HG03520 (cell line): ENCODE measurements around the gene PANX2.
"Not testable (repeated sequence)": the region's sequence is repeated elsewhere in the genome, so short reads cannot be mapped to it uniquely, and the experiment has no call there.

ENCODE experiments used
- ATAC-seq: cut with Tn5 transposase; IDR thresholded peaks from one replicate; pipeline ENCODE4 v1.9.1; 2021; ENCODE audit warnings: mild to moderate bottlenecking, moderate library complexity; ENCODE audit not compliant: unreplicated experiment

Gene PANX2

DNA sequence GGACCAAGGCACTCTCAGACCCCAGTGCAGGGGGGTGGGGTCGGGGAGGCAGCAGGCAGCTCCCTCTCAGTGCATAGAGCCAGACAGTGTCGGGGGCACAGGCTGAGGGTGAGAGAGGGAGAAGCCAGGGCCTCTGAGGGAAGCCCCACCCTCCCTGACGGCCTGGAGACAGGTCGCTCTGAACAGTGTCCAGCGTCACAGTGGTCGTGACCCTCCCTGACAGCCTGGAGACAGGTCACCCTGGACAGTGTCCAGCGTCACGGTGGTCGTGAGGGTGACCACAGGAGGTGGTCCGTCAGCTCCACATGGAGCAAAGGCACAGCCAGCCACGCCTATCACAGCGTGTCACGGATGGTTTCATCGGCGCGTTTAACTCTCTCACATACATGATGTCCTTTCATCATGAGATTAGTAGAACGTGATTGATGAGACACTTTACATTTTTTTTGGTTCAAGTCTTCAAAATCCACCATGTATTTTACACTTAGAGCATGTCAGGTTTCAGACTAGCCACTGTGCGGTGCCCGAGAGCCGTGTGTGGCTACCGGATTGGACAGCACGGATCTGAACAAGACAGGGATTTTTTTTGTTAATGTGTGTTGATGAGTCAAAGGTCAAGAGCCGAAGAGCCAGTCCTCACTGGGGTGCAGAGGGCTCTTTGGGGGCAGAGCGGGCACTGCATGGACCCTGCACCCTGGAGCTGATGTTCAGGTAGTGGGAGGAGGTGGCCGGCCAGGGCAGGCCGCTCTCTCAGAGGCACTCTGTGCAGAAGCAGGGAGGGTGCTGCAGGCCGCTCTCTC is 23.9 kb upstream of the PANX2 start:
- no peak for ATAC-seq

DNA sequence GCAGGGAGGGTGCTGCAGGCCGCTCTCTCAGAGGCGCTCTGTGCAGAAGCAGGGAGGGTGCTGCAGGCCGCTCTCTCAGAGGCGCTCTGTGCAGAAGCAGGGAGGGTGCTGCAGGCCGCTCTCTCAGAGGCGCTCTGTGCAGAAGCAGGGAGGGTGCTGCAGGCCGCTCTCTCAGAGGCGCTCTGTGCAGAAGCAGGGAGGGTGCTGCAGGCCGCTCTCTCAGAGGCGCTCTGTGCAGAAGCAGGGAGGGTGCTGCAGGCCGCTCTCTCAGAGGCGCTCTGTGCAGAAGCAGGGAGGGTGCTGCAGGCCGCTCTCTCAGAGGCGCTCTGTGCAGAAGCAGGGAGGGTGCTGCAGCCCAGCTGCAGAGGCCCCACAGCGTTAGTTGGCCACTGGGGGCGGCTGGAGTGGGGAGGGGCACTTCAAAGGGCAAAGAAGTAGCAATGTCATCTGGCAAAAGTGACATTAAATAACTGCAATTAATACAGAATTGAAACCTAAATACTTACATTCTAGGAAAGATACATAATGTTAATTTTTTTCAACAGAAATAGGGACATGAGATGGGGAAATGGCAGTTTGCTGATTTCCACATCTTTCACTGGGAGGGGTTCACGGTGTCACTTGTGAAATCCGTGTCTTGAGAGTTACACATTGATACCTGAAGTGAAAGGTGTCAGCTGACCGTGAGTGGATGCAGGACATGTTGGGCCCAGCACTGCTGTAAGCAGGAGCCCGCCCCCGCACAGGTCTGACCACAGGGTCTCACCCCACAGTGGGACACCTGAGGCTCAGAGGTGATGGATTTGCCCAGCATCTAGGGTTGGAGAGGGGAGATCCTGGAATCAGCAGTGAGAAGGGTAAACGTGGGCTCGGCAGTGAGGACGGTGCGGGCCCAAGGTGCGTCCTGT is 23.0 kb upstream of the PANX2 start:
- not testable (repeated sequence) for ATAC-seq

DNA sequence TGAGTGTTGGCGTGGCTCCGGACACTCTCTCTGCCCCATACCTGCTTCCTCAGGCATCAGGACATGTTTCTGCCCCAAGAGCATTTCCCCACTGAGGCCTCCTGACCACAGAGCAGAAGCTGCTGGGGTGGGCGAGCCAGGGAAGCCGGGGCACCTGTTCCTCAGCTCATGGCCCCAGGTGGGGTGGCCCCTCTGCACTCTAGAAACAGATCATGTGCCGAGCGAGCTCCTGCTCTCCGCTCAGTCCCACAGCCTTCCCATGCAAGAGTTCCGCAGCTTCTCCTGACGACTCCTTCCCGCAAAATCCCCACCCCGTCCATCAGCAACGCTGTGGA is 22.4 kb upstream of the PANX2 start:
- ATAC-seq = no peak

DNA sequence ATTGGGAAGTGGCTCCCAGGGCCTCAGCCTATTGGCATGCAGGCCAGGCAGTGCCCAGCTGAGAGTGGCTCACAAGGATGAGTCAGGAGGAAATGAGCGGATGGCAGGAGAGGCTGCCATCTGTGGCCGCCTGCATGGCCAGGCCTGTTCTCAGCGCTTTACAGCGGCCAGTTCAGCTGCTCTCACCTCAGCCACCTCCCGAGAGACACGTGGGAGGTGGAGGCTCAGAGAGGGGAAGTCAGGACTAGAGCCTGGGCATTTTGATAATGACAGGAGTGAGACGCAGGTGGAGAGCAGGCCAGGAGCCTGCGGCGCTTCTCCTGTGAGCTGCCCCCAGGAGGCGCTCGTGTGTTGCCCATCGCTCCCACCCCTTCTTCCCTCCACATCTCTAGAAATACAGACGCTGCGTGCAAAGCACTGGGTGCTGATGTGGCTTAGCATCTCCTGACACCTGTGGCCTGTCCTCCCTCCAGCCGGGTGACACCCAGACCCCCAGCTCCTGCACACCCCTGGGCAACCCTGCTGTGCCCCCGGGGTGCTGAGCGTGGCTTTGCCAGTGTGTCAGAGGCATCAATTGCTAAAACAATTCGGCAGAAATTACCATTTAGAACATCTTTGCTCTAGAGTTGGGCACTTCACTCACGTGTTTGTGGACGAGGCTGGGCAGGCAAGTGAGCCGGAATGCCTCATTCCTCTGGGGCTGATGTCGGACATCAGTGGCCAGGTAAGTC is 21.4 kb upstream of the PANX2 start:
- no peak for ATAC-seq

DNA sequence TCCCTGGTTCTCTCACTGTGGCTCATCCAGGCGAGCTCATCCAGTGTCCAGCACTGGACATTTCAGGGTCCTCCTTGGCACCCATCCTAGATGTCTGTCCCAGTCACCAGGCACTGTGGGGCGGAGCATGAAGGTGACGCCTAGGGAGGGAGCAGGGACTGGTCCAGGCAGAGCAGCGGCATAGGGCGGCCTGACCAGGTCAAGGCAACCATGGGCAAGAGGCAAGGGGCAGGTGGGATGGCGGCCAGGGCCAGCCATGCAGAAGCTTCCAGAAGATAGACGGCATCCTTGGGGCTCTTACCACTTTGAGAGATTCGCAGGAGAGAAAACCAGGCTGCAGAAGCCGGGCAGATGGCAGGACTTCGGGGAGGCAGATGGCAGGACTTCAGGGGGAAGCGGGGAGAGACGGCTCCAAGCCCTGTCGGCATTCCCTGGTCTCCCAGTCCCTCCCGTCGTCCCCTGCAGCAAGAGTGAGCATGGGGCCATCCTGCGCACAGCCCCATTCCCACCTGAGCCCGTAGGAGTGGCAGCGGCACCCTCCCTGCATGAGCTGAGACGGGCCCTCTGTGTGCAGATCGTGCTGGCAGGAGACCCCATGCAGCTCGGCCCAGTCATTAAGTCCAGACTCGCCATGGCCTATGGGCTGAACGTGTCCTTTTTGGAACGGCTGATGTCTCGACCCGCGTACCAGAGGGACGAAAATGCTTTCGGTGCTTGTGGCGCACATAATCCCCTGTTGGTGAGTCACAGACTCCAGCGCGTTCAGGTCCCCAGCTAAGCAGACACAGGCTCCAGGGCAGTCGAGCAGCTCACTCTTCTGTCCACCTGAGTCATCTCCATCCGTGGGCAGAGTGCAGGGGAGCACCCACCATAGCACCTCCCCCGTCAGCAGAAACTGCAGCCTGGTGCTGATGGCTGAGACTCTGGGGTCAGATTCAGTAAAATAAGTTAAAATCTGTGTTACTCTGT is 20.1 kb upstream of the PANX2 start:
- no peak for ATAC-seq

DNA sequence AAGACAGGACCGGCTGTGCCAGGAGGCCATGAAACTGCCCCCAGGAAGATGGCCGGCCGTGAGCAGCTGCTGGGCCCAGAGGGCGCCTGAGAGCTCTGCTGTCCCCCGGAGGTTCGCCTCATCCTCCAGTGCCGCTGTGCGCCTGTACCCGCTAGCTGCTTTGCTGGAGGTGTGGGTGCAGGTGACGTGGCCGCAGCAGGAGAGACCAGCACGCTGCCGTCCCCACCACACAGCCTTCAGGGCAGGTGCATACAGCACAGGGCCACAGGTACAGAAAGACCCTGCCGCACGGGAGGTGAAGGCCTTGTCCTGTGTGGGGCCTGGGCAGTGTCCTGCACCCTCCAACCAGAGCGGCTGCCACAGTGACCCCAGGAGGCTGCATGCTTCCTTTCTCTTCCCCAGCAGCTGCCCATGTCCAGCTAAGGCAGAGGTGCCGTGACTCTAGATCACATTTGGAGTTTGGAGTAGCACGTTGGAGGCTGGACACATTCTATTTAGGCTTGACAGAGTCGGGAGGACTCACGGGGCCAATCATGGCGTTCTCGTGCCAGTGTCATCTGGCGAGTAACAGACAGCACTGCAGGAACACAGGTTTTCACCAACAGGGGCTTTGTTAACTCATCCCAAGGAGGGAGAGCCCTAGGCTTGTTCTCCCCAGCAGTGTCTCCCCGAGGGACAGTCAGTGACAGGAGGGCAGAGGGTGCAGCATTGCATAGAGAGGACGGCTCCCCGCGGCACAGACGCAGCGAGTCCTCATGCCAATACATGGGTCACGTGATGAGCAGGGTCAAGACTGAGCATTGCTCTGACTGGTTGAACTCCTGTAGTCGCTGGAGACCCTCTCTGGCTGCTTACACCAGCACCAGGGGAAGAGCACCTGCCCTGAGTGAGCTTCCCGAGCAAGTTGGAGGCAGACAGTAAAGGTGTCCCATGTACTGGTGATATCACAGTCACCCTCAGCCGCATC is 18.7 kb upstream of the PANX2 start:
- no peak for ATAC-seq

DNA sequence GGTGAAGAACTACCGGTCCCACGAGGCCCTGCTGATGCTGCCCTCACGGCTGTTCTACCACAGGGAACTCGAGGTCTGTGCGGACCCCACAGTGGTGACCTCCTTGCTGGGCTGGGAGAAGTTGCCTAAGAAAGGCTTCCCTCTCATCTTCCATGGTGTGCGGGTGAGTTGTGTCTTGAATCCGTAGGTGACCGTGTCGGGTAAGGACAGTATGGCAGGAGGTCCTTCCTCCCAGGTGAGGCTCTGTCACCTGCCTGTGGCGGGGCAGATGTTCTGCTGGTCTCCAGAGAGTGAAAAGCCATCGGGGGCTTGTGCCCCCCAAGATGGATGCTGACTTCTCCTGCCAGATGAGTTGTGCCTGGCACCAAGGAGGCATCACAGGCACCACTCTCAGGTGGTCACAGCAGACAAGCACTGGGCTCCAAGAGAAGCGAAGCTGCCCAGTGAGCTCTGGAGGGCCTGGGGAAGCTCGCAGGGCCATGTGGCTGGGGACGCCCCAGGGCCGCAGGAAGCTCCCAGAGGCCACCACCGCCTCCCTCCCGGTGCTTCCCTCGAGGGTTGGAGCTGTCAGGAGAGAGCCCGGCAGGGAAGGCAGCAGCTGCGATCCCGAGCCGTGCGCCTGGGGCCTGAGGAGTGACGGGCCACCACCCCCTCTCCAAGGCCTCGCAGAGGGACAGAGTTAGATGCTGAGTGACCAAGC is 17.3 kb upstream of the PANX2 start:
- no peak for ATAC-seq

DNA sequence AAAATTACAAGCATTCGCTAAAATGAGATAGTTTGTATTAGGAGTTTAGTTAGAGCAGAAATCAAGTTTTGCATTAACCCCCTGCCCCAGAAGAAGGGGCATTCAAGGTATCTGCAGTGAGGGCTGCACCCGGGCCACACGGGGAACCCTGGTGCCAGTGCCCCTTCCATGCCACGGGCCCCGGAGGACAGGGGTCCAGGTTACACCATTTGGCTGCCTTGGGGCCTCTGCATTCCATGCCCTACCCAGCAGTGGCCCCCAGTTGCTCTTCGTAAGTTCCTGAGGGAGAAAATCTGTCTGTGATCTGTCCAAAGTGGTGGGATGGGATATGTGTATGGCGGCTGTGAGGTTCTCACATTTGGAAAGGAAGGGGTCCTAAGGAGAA is 16.8 kb upstream of the PANX2 start:
- no peak for ATAC-seq

DNA sequence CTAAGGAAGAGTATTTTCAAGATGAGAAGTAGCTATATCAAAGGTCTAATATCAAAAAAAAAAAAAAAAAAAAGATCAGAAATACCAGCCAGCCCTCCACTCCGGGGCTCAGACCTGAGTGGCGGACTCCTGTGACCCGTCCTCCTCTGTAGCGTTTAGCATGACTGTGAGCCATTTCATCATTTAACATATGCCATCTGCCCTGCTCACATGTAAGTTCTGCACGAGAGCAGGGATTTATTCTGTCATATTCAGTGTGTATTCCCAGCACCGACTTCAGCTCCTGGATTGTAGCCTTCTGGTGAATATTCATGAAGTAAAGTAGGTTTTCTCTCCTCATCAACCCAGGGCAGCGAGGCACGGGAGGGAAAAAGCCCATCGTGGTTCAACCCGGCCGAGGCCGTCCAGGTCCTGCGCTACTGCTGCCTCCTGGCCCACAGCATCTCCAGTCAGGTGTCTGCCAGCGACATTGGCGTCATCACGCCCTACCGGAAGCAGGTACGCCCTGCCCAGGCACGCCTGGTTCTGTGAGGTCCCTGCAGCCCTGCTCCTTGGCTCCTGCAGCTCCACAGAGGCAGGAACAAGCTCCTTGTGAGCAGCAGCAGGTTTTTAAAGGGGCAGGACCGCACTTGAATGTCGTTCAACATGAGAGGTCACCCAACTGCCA is 12.7 kb upstream of the PANX2 start:
- ATAC-seq = no peak

DNA sequence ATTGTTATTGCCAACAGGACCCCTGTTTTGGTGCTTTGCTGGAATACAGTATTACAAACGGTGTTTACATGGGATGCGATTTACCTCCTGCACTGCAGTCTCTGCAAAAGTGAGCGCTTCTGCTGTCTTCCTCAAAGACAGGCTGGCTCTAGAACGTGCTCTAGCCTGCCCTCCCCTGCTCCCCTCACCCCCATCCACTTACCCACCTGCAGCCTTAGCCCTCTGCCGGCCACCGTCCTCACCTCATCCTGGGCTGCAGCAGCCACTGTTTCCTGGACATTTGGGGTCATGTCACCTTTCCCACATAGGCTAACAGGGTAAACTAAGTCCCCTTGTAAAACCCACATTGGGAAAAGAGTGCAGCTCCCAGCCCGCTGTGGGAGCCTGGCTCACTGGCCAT is 9.6 kb upstream of the PANX2 start:
- ATAC-seq = no peak

DNA sequence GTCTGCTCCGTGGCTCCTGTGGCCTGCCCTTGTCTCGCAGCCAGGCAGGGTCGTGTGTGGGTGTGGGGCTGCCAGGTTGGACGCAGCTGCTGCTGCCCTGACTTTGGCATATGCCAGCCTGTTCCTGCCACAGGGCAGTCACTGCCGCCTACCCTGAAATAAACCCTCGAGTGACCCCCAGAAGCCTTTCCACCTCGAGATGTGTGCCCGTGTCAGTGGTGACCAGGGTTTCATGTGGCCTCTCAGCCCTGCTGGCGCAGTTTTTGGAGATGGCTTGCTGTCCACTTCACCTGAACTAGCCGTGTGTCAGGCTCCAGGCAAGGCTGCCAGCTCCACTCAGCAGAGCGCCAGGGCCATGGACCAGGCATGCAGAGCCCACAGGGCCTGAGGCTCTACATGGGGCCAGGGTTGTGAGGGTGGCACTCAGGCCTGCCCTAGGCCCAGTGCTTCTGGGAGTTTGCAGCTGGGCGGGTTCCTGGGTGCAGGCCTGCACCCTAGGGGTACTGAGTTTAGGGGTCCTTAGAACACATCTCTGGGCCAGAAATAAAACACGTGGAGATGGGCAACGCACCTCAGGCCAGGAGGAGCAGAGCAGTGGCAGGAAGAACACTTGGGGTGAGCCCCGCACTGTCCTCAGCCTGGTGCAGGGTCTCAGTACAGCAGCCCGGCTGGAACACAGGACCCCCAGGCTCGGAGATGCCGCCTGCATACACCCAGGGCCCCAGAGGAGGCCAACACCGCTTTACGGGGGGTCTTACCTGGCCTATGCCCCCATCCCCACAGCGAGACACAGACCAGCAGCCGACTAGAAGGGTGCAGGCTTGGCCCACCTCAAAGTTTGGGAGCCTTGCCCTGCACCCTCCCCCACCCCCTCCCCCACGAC is 8.8 kb upstream of the PANX2 start:
- no peak for ATAC-seq

DNA sequence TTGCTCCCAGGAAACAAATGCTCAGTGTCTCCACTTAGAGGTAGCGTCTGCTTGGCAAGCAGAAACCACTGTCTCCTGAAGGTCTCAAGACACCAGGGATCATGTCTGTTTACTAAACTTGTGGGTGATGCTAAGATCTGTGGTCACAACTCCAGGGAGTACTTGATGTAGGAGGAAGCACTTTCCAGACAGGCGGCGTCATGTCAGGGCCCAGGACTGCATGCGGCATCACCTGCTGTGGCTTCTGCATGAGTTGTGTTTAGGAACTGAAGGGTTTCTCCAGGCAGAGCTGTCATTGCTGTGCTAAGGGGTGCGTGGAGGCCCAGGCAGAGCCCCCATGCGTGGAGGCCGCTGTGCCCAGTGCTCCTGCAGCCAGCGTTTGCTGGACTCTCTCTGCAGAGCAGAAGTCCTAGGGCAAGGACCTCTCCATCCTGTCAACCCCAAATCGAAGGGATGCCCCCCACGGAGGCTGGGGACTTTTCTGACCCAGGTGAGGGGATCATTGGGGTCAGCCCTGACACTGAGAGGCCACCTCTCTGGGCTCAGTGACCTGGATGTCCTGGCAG is 8.1 kb upstream of the PANX2 start:
- no peak for ATAC-seq

DNA sequence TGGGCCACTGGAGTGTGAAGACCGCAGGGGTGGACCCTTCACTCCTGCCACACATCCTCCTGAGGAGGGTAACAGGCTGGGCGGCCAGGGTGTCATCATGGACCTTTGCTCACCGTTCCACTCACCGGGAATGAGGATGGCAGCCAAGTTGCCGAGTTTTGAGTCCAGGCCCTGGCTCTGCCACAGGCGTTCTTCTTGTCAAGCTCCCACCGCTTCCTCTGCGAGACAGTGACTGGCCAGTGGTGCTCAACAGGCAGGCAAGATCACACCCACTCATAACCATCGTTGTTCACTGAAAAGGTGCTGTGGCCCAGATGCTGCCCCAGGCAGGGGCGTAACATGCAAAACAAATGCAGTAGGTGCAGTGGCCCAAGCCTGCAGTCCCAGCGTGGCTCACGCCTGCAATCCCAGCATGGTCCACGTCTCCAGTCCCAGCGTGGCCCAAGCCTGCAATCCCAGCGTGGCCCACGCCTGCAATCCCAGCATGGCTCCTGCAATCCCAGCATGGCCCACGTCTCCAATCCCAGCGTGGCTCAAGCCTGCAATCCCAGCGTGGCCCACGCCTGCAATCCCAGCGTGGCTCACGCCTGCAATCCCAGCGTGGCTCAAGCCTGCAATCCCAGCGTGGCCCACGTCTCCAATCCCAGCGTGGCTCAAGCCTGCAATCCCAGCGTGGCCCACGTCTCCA is 5.0 kb upstream of the PANX2 start:
- ATAC-seq = no peak

DNA sequence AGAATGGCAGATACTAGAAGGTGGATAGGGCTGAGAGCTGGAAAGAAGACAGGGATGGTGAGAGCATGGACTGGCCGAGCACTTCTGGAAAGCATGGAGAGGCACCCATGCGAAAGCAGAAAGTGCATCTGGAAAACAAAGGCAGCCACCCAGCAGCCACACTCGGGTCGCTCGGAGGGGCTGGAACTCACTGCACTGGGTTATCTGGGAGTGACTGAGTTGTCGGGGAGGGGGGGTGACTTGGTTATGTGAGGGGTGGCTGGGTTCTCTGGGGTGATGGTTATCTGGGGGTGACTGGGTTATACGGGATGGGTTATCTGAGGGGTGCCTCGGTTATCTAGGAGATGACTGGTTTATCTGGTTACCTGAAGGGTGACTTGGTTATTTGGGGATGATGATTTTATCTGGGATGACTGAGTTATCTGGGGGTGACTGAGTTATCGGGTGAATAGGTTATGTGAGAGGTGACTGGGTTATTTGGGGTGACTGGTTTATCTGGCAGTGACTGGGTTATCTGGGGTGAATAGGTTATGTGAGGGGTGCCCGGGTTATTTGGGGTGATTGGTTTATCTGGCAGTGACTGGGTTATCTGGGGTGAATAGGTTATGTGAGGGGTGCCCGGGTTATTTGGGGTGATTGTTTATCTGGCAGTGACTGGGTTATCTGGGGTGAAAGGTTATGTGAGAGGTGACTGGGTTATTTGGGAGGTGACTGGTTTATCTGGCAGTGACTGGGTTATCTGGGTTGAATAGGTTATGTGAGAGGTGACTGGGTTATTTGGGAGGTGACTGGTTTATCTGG is 2.6 kb upstream of the PANX2 start:
- no peak for ATAC-seq

DNA sequence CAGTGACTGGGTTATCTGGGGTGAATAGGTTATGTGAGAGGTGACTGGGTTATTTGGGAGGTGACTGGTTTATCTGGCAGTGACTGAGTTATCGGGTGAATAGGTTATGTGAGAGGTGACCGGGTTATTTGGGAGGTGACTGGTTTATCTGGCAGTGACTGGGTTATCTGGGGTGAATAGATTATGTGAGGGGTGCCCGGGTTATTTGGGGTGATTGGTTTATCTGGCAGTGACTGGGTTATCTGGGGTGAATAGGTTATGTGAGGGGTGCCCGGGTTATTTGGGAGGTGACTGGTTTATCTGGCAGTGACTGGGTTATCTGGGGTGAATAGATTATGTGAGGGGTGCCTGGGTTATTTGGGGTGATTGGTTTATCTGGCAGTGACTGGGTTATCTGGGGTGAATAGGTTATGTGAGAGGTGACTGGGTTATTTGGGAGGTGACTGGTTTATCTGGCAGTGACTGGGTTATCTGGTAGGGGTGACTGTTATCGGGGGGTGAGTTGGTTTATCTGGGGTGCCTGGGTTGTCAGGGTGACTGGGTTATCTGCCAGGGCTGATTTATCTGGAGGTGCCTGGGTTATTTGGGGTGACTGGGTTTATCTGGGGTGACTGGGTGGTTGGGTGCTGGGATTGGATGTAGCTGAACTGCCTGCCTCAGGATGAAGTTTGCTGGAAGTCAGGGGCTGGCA is 1.9 kb upstream of the PANX2 start:
- ATAC-seq = not testable (repeated sequence)
